Ishikawa (cell line): Measurements from ENCODE around the gene FADS3.

Experiments
- CEBPB ChIP-seq: IDR thresholded peaks from 2 replicates; pipeline ENCODE4 v1.6.1; 2012
- CREB1 ChIP-seq: IDR thresholded peaks from 2 replicates; pipeline ENCODE4 v1.6.1; 2012; ENCODE audit warnings: low read depth
- EGR1 ChIP-seq: IDR thresholded peaks from 2 replicates; pipeline ENCODE4 v1.6.1; 2012
- EP300 ChIP-seq: IDR thresholded peaks from 2 replicates; pipeline ENCODE4 v1.6.1; 2012; ENCODE audit warnings: borderline replicate concordance
- FOXM1 ChIP-seq: IDR thresholded peaks from 2 replicates; pipeline ENCODE4 v1.6.1; 2012; ENCODE audit warnings: low read depth, borderline replicate concordance
- MAX ChIP-seq: IDR thresholded peaks from 2 replicates; pipeline ENCODE4 v1.6.1; 2012
- NFIC ChIP-seq: IDR thresholded peaks from 2 replicates; pipeline ENCODE4 v1.6.1; 2012
- RAD21 ChIP-seq: IDR thresholded peaks from 2 replicates; pipeline ENCODE4 v1.6.1; 2012; ENCODE audit warnings: low read depth
- REST ChIP-seq: IDR thresholded peaks from 2 replicates; pipeline ENCODE4 v1.6.1; 2012; ENCODE audit warnings: low read depth, mild to moderate bottlenecking
- TAF1 ChIP-seq: IDR thresholded peaks from 2 replicates; pipeline ENCODE4 v1.6.1; 2012; ENCODE audit warnings: low read depth, mild to moderate bottlenecking
- TCF12 ChIP-seq: IDR thresholded peaks from 2 replicates; pipeline ENCODE4 v1.6.1; 2012; ENCODE audit warnings: low read depth
- TEAD4 ChIP-seq: IDR thresholded peaks from 2 replicates; pipeline ENCODE4 v1.6.1; 2012
- USF1 ChIP-seq: IDR thresholded peaks from 2 replicates; pipeline ENCODE4 v1.6.1; 2012
- YY1 ChIP-seq: IDR thresholded peaks from 2 replicates; pipeline ENCODE4 v1.6.1; 2012; ENCODE audit warnings: low read depth
- ZBTB7A ChIP-seq: IDR thresholded peaks from 2 replicates; pipeline ENCODE4 v1.6.1; 2012; ENCODE audit warnings: low read depth

The FADS3 gene

GRCh38 chr11:61842528-61842820, 48.9 kb downstream of the FADS3 start:
- TF ChIP-seq EGR1 (no peak), CREB1 (no peak), TCF12 (no peak), REST (no peak), EP300 (no peak), USF1 (no peak), MAX (no peak), NFIC (no peak), FOXM1 (no peak), TAF1 (no peak), TEAD4 (no peak), CEBPB (no peak), YY1 (no peak)

- TF ChIP-seq NFIC = no peak
- no peak for TF ChIP-seq ZBTB7A
- no peak for TF ChIP-seq EGR1
- no peak for TF ChIP-seq MAX
- no peak for TF ChIP-seq REST
- no peak for TF ChIP-seq TCF12
- no peak for TF ChIP-seq TEAD4
- TF ChIP-seq CREB1 = no peak
- no peak for TF ChIP-seq EP300
- TF ChIP-seq TAF1 = no peak
- no peak for TF ChIP-seq YY1
- TF ChIP-seq CEBPB = no peak
Measured at GRCh38 chr11:61841636-61842527, 49.5 kb downstream of the FADS3 start.

- no peak for TF ChIP-seq ZBTB7A
- no peak for TF ChIP-seq EP300
- TF ChIP-seq CREB1 = no peak
- no peak for TF ChIP-seq YY1
- no peak for TF ChIP-seq CEBPB
- no peak for TF ChIP-seq TEAD4
- TF ChIP-seq FOXM1 = no peak
- no peak for TF ChIP-seq USF1
- TF ChIP-seq TCF12 = no peak
- TF ChIP-seq MAX = no peak
- TF ChIP-seq REST = no peak
- TF ChIP-seq EGR1 = no peak
- TF ChIP-seq TAF1 = no peak
- no peak for TF ChIP-seq NFIC
- no peak for TF ChIP-seq RAD21
Measured at GRCh38 chr11:61840371-61840770, 51.0 kb downstream of the FADS3 start.

GRCh38 chr11:61839742-61840141, 51.6 kb downstream of the FADS3 start:
- no peak for TF ChIP-seq CEBPB
- TF ChIP-seq TAF1 = no peak
- TF ChIP-seq REST = no peak
- TF ChIP-seq USF1 = no peak
- TF ChIP-seq RAD21 = no peak
- no peak for TF ChIP-seq ZBTB7A
- TF ChIP-seq TCF12 = no peak
- TF ChIP-seq MAX = no peak
- no peak for TF ChIP-seq TEAD4
- no peak for TF ChIP-seq EGR1
- TF ChIP-seq YY1 = no peak
- no peak for TF ChIP-seq FOXM1
- TF ChIP-seq CREB1 = no peak
